ENCODE data around the gene ZNF32. TPM values are rescaled to one million over a fixed set of nuclear protein-coding genes. Genes with fewer than 3 reads are reported as not detected.

ZNF32 gene
- total and polyA plus RNA-seq, 2 experiments from 2014 or later, result 15.8 to 26.1 TPM

DNA sequence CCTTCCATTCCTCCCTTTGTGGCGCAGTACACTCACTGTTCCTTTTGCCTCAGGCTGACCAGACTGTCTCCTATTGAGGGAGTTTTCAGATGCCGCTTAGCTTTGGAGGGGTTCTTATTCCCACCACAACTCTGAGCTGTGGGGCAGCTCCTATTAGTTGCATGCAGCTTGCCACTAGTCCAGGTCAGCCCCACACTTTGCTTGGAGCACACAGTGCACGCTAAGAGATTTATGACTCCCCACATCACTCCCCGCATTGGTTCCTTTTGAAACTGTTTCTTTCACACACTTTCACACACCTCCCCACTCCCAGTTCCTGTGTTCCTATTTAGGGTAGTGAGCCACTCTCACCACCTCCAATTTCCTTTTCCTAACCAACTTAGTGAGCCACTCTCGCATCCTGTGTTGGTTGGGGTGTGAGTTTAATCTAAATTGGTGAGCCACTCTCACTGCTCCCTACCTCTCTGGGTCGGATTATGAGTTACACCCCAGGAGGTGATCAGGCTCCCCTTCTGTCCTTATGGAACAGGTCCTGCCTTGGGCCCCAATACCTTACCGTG, 52.9 kb downstream of the ZNF32 start:
- TF ChIP-seq, protein P1, sequence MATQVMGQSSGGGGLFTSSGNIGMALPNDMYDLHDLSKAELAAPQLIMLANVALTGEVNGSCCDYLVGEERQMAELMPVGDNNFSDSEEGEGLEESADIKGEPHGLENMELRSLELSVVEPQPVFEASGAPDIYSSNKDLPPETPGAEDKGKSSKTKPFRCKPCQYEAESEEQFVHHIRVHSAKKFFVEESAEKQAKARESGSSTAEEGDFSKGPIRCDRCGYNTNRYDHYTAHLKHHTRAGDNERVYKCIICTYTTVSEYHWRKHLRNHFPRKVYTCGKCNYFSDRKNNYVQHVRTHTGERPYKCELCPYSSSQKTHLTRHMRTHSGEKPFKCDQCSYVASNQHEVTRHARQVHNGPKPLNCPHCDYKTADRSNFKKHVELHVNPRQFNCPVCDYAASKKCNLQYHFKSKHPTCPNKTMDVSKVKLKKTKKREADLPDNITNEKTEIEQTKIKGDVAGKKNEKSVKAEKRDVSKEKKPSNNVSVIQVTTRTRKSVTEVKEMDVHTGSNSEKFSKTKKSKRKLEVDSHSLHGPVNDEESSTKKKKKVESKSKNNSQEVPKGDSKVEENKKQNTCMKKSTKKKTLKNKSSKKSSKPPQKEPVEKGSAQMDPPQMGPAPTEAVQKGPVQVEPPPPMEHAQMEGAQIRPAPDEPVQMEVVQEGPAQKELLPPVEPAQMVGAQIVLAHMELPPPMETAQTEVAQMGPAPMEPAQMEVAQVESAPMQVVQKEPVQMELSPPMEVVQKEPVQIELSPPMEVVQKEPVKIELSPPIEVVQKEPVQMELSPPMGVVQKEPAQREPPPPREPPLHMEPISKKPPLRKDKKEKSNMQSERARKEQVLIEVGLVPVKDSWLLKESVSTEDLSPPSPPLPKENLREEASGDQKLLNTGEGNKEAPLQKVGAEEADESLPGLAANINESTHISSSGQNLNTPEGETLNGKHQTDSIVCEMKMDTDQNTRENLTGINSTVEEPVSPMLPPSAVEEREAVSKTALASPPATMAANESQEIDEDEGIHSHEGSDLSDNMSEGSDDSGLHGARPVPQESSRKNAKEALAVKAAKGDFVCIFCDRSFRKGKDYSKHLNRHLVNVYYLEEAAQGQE (IDR thresholded peaks at IDR 0.05; ENCODE audit: unreplicated experiment), result no peak
- TF ChIP-seq ZNF331 (CRISPR knock-in tag; IDR thresholded peaks at IDR 0.05; ENCODE audit: low read depth) (no peak), ZNF114 (CRISPR knock-in tag; IDR thresholded peaks at IDR 0.05) (no peak), CREB1 (CRISPR knock-in tag; IDR thresholded peaks at IDR 0.05; ENCODE audit: low read depth) (no peak), ETS1 (IDR thresholded peaks at IDR 0.05) (no peak), POLR2AphosphoS5 (IDR thresholded peaks at IDR 0.05; ENCODE audit: low read depth) (no peak), JUNB (IDR thresholded peaks at IDR 0.05; ENCODE audit: unreplicated experiment) (no peak), NANOG (IDR thresholded peaks at IDR 0.05; ENCODE audit: borderline replicate concordance) (no peak), EZH2 (IDR thresholded peaks at IDR 0.05; ENCODE audit: low read depth, unreplicated experiment) (no peak), ZNF462 (CRISPR knock-in tag; IDR thresholded peaks at IDR 0.05) (no peak), STAT1 (IDR thresholded peaks at IDR 0.05; ENCODE audit: unreplicated experiment) (no peak), EZH2phosphoT487 (IDR thresholded peaks at IDR 0.05; ENCODE audit: unreplicated experiment) (no peak)
- TF ChIP-seq, protein P2, sequence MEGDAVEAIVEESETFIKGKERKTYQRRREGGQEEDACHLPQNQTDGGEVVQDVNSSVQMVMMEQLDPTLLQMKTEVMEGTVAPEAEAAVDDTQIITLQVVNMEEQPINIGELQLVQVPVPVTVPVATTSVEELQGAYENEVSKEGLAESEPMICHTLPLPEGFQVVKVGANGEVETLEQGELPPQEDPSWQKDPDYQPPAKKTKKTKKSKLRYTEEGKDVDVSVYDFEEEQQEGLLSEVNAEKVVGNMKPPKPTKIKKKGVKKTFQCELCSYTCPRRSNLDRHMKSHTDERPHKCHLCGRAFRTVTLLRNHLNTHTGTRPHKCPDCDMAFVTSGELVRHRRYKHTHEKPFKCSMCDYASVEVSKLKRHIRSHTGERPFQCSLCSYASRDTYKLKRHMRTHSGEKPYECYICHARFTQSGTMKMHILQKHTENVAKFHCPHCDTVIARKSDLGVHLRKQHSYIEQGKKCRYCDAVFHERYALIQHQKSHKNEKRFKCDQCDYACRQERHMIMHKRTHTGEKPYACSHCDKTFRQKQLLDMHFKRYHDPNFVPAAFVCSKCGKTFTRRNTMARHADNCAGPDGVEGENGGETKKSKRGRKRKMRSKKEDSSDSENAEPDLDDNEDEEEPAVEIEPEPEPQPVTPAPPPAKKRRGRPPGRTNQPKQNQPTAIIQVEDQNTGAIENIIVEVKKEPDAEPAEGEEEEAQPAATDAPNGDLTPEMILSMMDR (conservative IDR thresholded peaks at IDR 0.05; ENCODE audit: low read depth in 2 of 2), result no peak
- Histone ChIP-seq H3K4me1 (ENCODE audit: insufficient read depth) (no peaks in the 10 kb centered on the region), H3K4me2 (no peak overlapping the region), H3K27me3 (ENCODE audit: insufficient read depth) (no peaks in the 10 kb centered on the region), H3K79me2 (replicated peaks; ENCODE audit: insufficient read depth) (no peaks in the 10 kb centered on the region), H3K9me2 (ENCODE audit: insufficient read depth) (no peaks in the 10 kb centered on the region; the same call in 1 of the 2 replicates), H3K36me3 (ENCODE audit: insufficient read depth) (no peaks in the 10 kb centered on the region), H2AFZ (no peak overlapping the region), H4K20me1 (replicated peaks; ENCODE audit: insufficient read depth) (no peaks in the 10 kb centered on the region), H3K4me3 (no peak overlapping the region), H3F3A (replicated peaks; ENCODE audit: low read depth) (no peaks in the 10 kb centered on the region), H3K27ac (ENCODE audit: low read depth) (no peak overlapping the region)
- DNase-seq (ENCODE audit: low spot score), result no peak
- Mint-ChIP-seq H3K36me3 (ENCODE audit: low read depth) (peaks cover 3% of the 10 kb centered on the region; the same call in 2 of the 3 replicates), H3K27me3 (ENCODE audit: insufficient read depth, low read depth, poor library complexity) (peaks cover 3% of the 10 kb centered on the region), H3K4me3 (no peak overlapping the region), H3K9me3 (peaks cover 54% of the 10 kb centered on the region), H3K27ac (no peak overlapping the region), H3K4me1 (no peaks in the 10 kb centered on the region)
- no peak for ATAC-seq
